ENCODE data around the gene NFATC2.

The NFATC2 gene

GRCh38 chr20:51341581-51341980 lies 200.9 kb downstream of the NFATC2 start:
- Histone ChIP-seq H3K27ac (ENCODE audit: poor library complexity, severe bottlenecking) (no peak overlapping the region), H3K9me3 (ENCODE audit: severe bottlenecking) (peaks cover 7% of the 10 kb centered on the region), H3K4me3 (ENCODE audit: severe bottlenecking) (no peak overlapping the region), H3K27me3 (ENCODE audit: insufficient read depth, poor library complexity, severe bottlenecking) (no peaks in the 10 kb centered on the region), H3K36me3 (ENCODE audit: low read depth) (no peaks in the 10 kb centered on the region), H3K4me1 (ENCODE audit: insufficient read depth, poor library complexity, severe bottlenecking) (peaks cover 41% of the 10 kb centered on the region)
- TF ChIP-seq CTCF (IDR thresholded peaks at IDR 0.05; ENCODE audit: poor library complexity, severe bottlenecking) = no peak
- DNase-seq (ENCODE audit: low spot score) (peak; percentile 62), ATAC-seq (ENCODE audit: low read depth) (no peak)

GRCh38 chr20:51340451-51340840 lies 202.1 kb downstream of the NFATC2 start:
- ATAC-seq (ENCODE audit: low read depth) (no peak), DNase-seq (ENCODE audit: low spot score) (no peak)
- Histone ChIP-seq H3K4me1 (ENCODE audit: insufficient read depth, poor library complexity, severe bottlenecking) (peaks cover 41% of the 10 kb centered on the region), H3K9me3 (ENCODE audit: severe bottlenecking) (peaks cover 7% of the 10 kb centered on the region), H3K27ac (ENCODE audit: poor library complexity, severe bottlenecking) (no peak overlapping the region), H3K27me3 (ENCODE audit: insufficient read depth, poor library complexity, severe bottlenecking) (no peaks in the 10 kb centered on the region), H3K36me3 (ENCODE audit: low read depth) (no peaks in the 10 kb centered on the region), H3K4me3 (ENCODE audit: severe bottlenecking) (no peak overlapping the region)
- no peak for TF ChIP-seq CTCF (IDR thresholded peaks at IDR 0.05; ENCODE audit: poor library complexity, severe bottlenecking)

- Histone ChIP-seq H3K36me3 (ENCODE audit: low read depth) (no peaks in the 10 kb centered on the region), H3K4me1 (ENCODE audit: insufficient read depth, poor library complexity, severe bottlenecking) (peaks cover 39% of the 10 kb centered on the region), H3K9me3 (ENCODE audit: severe bottlenecking) (peaks cover 7% of the 10 kb centered on the region), H3K27me3 (ENCODE audit: insufficient read depth, poor library complexity, severe bottlenecking) (no peaks in the 10 kb centered on the region), H3K4me3 (ENCODE audit: severe bottlenecking) (no peak overlapping the region), H3K27ac (ENCODE audit: poor library complexity, severe bottlenecking) (peak overlapping the region; percentile 96)
- DNase-seq (ENCODE audit: low spot score) = no peak
- TF ChIP-seq CTCF (IDR thresholded peaks at IDR 0.05; ENCODE audit: poor library complexity, severe bottlenecking) = no peak
- no peak for ATAC-seq (ENCODE audit: low read depth)
Measured at GRCh38 chr20:51339721-51340450, 202.6 kb downstream of the NFATC2 start.

GRCh38 chr20:51338692-51339440 lies 203.7 kb downstream of the NFATC2 start:
- TF ChIP-seq CTCF (IDR thresholded peaks at IDR 0.05; ENCODE audit: poor library complexity, severe bottlenecking) = no peak
- H3K27ac ChIP-seq (ENCODE audit: poor library complexity, severe bottlenecking) = peak overlapping the region; percentile 96
- peak; percentile 22; the same call in 2 of the 3 replicates for ATAC-seq (ENCODE audit: low read depth)
- peak; percentile 62 for DNase-seq (ENCODE audit: low spot score)
- H3K27me3 ChIP-seq (ENCODE audit: insufficient read depth, poor library complexity, severe bottlenecking) = no peaks in the 10 kb centered on the region
- H3K4me3 ChIP-seq (ENCODE audit: severe bottlenecking) = no peak overlapping the region
- H3K4me1 ChIP-seq (ENCODE audit: insufficient read depth, poor library complexity, severe bottlenecking) = peaks cover 41% of the 10 kb centered on the region
- H3K36me3 ChIP-seq (ENCODE audit: low read depth) = no peaks in the 10 kb centered on the region
- H3K9me3 ChIP-seq (ENCODE audit: severe bottlenecking) = peaks cover 5% of the 10 kb centered on the region

All from RWPE2 (cell line).